Ascending aorta (tissue), 2 donors: ENCODE results near the gene PROCA1. TPM values are rescaled to one million over a fixed set of nuclear protein-coding genes. Genes with fewer than 3 reads are reported as not detected.

ENCODE experiments used
- DNase-seq, 2 donors: peaks; one replicate each; pipeline ENCODE4 v3.0.0-alpha.2; 2019; ENCODE audit warnings: low spot score in 2 of 2
- H3K27ac ChIP-seq, 2 donors: fragments of 200-600 bp; sonication (generic); one replicate each; pipeline ENCODE4 v1.5.1; 2016 to 2017; ENCODE audit warnings: mild to moderate bottlenecking in 1 of 2
- H3K27me3 ChIP-seq: fragments of 200-600 bp; sonication (generic); one replicate; pipeline ENCODE4 v1.5.1; 2017
- H3K36me3 ChIP-seq, 2 donors: fragments of 200-600 bp; sonication (generic); one replicate each; pipeline ENCODE4 v1.5.1; 2016
- H3K4me1 ChIP-seq, 2 donors: fragments of 200-600 bp; sonication (generic); one replicate each; pipeline ENCODE4 v1.5.1; 2016 to 2017; ENCODE audit warnings: mild to moderate bottlenecking in 1 of 2
- H3K4me3 ChIP-seq, 2 donors: fragments of 200-600 bp; sonication (generic); one replicate each; pipeline ENCODE4 v1.5.1; 2016 to 2017; ENCODE audit warnings: mild to moderate bottlenecking in 1 of 2
- H3K9me3 ChIP-seq, 2 donors: fragments of 200-600 bp; sonication (generic); one replicate each; pipeline ENCODE4 v1.5.1; 2016
- CTCF ChIP-seq, 3 experiments: fragments of 200-600 bp in 2 of 3; fragments of 450-650 bp in 1 of 3; sonication (generic) in 2 of 3; IDR thresholded peaks; one replicate each; pipeline ENCODE4 v1.5.1; 2016 to 2019; ENCODE audit warnings: antibody characterized with exemption in 3 of 3, mild to moderate bottlenecking in 1 of 3, moderate library complexity in 1 of 3
- intact Hi-C: fragments of 100-400 bp; cut with DNase I; formaldehyde crosslinking; loops from one replicate; pipeline ENCODE4 v1.15.1; 2023
- total RNA-seq: library from RNA; depleted of rRNA; stranded (reverse); fragments of >200 nt; gene quantifications from one replicate; pipeline ENCODE4 v1.1.0, GENCODE V29; 2016

Gene PROCA1
- total RNA-seq, 1 donor from 2014 or later, result 1.6 TPM

DNA sequence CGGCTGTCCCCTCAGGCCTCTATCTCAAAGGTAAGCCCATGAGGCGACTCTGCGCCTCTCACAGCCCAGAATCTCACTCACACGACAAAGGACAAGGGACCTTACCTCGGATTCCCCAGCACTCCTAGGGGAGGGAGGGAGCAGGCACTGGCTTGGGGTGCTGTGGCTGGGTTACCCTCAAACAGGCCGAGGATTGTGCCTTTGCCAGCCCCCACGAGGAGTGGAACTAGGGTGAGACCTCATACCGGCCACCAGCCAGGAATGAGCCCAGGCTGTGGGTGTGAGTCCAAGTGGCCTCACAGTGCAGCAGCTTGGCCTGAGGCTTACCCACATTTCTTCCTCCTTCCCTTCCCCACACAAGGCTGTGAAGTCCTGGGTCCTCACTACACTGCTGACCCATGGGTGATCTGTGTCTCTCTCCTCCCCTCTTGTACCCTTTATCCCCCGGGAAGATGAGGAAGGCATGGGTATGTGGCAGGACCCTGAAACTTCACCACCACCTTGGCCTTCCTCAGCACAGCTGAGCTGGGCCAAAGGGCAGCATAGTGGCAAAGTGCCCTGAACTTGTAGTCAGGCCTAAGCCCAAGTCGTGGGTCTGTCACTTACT, 5.9 kb downstream of the PROCA1 start:
- peaks cover 26 to 37% of the 10 kb centered on the region in 2 donors for H3K36me3 ChIP-seq
- intact Hi-C loops, result no loop called here
- no peak overlapping the region for H3K4me3 ChIP-seq
- DNase-seq, result no peak
- no peak overlapping the region for H3K27ac ChIP-seq
- peaks cover 3 to 6% of the 10 kb centered on the region in 2 donors for H3K4me1 ChIP-seq
- H3K9me3 ChIP-seq, result no peaks in the 10 kb centered on the region
- TF ChIP-seq CTCF (IDR thresholded peaks at IDR 0.05), result no peak
- no peaks in the 10 kb centered on the region for H3K27me3 ChIP-seq

DNA sequence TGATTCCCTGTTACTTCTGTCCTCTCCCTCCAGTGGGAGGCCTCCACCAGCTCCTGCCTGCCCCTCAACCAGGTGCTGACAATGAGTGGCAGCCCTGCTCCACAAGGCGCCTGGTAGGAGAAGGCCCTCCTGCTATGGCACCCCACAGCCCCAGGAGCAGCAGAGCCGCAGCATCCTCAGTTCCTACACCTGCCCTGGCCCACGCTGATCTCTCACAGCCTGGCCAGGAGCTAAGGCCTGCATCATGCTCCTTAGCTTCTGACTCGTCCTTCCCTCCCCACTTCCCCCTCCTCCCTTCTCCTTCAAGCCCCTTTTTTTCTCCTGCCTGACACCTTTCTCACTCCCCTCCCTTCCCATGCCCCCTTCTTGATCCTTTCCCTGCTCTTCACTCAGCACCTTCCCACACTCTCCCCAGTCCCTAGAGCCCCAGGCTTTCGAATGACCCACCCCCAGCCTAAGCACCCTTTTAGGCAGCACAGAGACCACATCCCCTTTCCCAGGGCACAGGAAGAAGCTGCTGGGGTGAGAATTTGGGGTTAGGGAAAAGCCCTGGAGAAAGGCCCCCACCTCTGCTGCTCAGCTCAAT, 6.5 kb downstream of the PROCA1 start:
- Histone ChIP-seq H3K27ac (no peak overlapping the region), H3K27me3 (no peaks in the 10 kb centered on the region), H3K4me3 (no peak overlapping the region), H3K9me3 (no peaks in the 10 kb centered on the region), H3K4me1 (peaks cover 3 to 4% of the 10 kb centered on the region in 2 donors), H3K36me3 (peaks cover 33 to 44% of the 10 kb centered on the region in 2 donors)
- no peak for DNase-seq
- intact Hi-C loops, result no loop called here
- no peak for TF ChIP-seq CTCF (IDR thresholded peaks at IDR 0.05)

DNA sequence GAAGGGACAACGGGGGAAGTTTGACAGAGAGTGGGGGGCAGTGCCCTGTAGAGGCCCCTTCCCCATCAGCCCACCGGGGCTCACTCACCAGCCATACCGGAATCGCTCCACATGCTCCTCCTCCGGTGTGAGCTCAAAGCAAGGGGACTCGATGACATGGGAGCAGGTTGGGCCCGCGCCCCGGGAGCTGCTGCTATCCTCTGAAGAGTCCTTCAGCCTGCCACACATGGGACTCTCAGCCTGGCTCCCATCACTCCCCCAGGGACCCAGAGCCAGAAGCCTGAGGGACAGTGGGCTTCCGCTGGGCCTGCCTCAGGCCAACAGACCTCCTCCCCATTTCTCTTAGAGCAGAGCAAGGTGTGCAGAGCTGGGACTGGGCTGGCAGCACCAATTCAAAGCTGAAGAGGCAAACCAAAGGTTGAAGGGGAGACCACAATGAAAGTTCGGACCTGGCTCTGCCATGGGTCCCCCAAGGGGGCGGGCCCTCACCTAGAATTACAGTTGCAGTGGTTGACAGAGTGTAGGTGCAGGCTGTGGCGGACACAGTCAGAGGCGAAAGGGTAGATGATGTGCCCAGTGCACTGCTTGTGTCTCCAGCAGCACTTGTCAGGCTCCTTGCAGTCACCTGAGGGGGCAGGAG, 7.3 kb downstream of the PROCA1 start:
- peaks cover 41 to 52% of the 10 kb centered on the region in 2 donors for H3K36me3 ChIP-seq
- intact Hi-C loops, result no loop called here
- no peaks in the 10 kb centered on the region for H3K27me3 ChIP-seq
- H3K9me3 ChIP-seq, result no peaks in the 10 kb centered on the region
- no peak for TF ChIP-seq CTCF (IDR thresholded peaks at IDR 0.05)
- H3K4me3 ChIP-seq, result no peak overlapping the region
- no peaks in the 10 kb centered on the region for H3K4me1 ChIP-seq
- no peak overlapping the region for H3K27ac ChIP-seq
- no peak for DNase-seq

DNA sequence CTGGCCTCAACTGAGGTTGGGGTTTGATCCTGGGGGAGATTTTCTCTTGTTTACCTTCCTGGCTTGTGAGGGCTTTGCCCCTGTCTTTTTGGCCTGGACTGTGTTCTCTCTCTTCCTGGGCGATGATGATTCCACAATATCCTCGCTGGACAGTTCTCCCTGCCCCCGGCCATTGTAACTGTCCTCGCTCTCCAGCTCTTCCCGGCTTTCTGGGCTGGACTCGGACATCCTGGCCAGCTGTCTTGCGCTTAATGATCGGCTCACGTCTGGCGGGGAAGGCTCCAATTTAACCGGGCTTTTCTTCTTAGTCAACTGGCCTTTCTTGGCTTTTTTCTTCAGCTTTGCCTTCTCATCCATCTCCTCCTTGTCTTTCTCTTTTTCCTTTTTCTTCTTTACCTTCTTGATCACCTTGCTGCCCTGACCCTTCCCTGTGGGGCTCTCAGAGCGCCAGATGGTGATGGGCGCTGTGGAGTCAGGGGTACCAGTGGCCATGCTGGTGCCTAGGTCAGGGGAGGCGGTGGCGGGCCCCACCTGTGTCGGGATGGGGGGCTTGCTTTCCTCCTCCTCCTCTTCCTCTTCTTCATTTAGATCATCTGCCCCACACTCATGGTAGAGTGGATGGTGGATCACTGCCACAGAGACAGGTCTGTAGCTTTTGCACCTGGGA, 8.0 kb downstream of the PROCA1 start:
- Histone ChIP-seq H3K36me3 (peaks cover 48 to 59% of the 10 kb centered on the region in 2 donors), H3K9me3 (no peaks in the 10 kb centered on the region), H3K4me3 (no peak overlapping the region), H3K27me3 (no peaks in the 10 kb centered on the region), H3K27ac (no peak overlapping the region), H3K4me1 (no peaks in the 10 kb centered on the region)
- intact Hi-C loops, result no loop called here
- DNase-seq, result no peak
- no peak for TF ChIP-seq CTCF (IDR thresholded peaks at IDR 0.05)

GRCh38 chr17:28702752-28703150, 8.9 kb downstream of the PROCA1 start:
- Histone ChIP-seq H3K27me3 (no peaks in the 10 kb centered on the region), H3K9me3 (no peaks in the 10 kb centered on the region), H3K27ac (no peak overlapping the region), H3K4me1 (no peaks in the 10 kb centered on the region), H3K36me3 (peaks cover 57 to 68% of the 10 kb centered on the region in 2 donors), H3K4me3 (no peak overlapping the region)
- no peak for TF ChIP-seq CTCF (IDR thresholded peaks at IDR 0.05)
- DNase-seq, result no peak
- intact Hi-C loops, result no loop called here
